Glomerular visceral epithelial cell (primary cell): ENCODE results near the gene RYR3.
"Not testable (repeated sequence)": the region's sequence is repeated elsewhere in the genome, so short reads cannot be mapped to it uniquely, and the experiment has no call there.

Experiments used
- DNase-seq: peaks from one replicate; pipeline ENCODE4 v3.0.0-alpha.2; 2016; ENCODE audit errors: extremely low spot score

RYR3 gene

DNA sequence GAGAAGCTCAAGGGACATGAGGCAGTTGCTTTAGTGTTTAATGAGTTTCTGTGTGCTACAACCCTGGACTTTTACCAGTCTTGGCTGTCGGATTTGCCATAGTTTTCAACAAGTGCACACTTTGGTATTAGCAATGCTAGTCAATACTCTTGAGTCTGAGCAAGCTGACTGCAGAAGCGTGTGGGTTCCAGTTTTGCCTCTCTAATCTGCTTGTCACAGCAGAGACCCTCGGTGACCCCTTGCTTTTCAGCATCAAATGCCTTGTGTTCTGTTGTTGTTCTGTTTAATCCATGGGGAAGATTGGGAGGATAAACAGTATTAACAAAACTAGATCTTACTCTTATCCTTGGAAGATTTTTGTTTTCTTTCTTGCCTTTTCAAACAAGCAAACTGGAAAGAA is 463.2 kb downstream of the RYR3 start:
- DNase-seq, result no peak

DNA sequence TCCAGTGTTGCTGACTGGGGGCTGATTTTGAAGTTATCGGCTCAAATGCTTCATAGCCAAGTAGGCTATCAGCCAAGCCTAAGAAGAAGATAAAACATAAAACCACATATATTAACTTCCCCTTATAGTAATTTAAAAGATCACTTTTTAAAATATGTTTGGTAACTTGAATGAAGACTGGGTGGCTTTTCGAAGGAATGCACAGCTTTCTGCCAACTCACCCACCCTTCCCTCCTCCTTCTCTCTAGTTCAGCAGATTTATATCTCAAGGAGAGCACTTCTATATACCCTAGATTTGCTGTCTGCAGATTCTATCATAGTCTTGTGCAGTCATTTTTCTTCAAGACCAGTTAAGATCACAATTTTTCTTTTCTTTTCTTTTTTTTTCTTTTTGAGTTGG is 468.1 kb downstream of the RYR3 start:
- no peak for DNase-seq

DNA sequence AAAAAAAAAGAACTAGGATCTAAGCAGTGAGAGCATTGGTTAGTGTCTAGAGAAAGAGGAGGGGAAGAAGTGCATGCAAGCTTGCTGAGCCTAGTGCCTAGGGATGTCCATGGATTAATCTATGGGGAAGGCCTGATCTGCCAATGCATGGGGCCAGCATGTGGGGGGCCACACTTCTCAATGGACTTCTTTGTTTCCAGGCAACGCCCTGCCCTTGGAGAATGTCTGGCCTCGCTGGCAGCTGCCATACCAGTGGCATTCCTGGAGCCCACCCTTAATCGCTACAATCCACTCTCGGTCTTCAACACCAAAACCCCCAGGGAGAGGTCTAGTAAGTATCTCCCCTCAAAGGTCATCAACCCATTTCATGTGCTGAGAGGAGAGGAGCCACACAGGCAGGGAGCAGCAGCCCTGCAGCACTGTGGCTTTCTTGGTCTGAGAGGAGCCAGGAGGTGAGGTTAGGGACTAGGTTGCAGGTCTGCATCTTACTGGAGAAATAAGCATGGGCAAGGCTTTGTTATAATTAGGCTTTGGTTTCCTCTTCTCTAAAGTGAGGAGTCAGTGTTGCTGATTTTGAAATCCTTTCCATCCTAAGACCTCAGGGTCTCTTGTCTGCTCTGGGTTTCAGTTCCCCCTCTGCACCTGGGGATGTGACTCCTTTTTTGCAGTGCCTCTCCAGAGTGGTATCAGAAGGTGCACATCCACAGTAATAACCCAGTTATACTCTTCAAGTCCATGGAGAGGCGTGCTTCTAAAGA is 469.4 kb downstream of the RYR3 start:
- DNase-seq, result no peak

DNA sequence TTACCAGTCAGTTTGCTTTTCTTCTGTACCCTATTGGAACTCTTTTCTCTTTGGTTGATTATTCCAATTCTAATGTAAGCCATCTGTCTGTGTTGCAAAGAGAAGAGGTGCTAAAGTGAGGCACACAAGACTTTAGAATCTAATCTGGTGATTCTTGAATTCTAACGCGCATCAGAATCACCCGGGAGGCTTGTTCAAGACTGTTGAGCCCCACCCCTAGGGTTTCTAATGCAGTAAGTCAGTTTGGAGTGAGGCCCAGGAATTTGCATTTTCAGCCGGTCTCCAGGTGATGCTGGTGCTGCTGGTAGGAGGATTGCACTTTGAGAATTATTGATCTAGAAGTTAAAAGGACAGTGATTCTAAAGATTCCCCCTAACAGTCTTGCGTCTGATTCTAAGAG is 472.2 kb downstream of the RYR3 start:
- DNase-seq, result no peak

DNA sequence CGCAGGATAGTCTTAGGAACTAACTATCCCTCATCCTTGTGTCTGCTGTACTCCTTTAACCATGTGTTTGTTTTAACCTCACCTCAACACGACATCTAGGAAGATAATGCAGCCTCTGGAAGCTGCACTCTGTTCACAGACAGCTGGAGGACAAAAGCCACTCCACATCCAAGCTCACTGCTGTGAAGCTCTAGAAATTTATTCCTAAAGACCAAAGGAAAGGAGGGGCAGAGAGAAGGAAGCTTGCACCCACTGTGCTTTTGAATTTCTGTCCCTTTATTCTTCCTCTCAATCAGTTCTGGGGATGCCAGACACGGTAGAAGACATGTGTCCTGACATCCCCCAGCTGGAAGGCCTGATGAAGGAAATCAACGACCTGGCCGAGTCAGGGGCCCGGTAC is 474.6 kb downstream of the RYR3 start:
- DNase-seq, result no peak

DNA sequence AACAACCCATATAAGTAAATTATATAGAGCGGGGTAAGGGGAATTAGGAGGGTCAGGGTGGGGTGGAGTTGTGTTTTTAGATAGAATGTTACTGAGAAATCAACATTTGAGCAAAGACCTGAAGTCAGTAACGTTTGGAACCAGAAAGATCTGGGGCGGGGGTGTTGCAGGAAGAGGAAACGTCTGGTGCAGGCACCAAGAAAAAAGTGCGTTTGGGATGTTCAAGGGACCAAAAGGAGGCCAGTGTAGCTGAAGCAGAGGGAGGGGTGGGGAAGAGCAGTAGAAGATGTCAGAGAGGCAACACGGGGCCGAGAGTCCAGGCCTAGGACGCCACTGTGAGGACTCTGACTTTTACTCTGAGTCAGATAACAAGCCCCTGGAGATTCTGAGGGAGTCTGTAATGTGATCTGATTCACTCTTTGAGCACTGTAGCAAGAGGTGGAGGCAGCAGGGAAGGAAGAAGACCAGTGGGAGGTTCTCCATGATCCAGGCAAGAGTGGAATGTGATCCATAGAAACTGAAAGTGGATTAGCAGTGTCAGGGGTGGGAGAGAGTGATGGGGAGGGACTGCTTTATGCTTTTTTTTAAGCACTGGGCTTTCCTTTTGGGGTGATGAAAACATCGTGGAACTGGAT is 478.3 kb downstream of the RYR3 start:
- DNase-seq, result no peak

DNA sequence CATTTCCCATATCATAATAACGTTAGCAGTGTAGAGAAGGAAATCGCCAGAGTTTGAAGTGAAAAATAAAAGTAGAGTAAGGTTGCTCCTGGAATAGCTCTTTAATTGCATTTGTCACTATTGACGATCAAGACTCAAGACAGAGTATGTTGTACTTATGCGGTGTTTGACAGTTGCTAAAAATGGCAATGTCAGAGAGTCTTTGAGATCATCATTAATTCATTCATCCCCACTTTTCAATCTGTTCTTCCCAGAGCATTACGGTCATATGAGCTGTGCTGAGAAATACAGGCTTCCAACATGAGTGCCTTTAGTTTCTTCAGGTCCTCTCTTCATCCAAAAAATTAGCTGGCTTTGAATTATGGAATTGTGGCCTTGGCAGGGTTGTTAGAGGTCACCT is 483.7 kb downstream of the RYR3 start:
- DNase-seq, result no peak

DNA sequence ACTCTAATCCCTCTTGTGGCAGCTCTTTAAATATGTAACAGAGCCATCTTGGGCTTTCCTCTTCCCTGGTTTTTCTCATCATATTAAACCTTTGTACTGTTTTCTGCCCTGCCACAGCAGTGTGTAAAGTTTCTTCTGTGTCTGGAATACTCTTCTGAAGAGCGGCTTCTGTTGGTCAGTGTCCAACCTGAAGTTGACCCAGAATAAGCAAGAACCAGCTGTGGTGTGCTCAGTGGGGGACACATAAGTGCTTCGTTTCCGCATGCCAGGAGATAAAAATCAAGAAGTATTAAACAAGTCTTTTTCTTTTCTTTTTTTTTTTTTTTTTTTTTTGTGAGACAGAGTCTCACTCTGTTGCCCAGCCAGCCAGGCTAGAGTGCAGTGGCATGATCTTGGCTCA is 484.3 kb downstream of the RYR3 start:
- no peak for DNase-seq

DNA sequence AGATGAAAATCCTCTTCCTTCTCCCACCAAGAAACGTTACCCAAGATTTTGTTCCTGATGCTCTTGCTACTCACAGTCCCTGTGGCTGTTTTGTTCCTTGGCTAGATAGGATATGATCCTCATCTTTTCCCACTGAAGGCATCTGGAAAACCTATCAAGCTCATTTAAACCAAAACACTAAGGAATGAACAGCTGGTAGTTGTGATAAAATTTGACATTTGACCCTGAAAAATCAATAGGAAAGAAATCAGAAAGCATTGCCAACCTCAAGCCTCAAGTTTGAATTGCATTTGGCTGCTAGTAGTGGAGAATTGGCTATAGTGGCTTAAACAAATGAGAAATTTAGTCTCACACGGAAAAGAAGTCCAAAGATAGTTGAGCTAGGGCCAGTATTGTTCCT is 486.9 kb downstream of the RYR3 start:
- DNase-seq, result no peak

DNA sequence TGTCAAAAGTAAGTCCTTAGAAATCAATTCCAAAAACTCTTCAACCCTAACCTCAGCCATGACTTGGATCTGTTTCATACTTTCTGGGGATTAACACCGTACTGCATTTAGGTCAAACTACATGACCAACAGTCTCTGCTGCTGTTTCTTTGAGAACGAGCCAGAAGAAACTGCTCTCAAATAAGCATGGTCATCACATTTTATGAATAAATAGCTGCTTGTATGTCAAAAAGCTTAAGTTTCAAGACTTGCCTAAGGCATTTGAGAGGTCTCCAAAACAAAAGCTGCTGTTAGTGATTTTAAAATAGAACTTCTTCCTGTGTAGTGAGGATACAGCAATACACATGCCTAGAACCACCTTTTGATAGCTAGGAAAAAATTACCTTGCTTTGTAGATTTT is 491.2 kb downstream of the RYR3 start:
- no peak for DNase-seq

DNA sequence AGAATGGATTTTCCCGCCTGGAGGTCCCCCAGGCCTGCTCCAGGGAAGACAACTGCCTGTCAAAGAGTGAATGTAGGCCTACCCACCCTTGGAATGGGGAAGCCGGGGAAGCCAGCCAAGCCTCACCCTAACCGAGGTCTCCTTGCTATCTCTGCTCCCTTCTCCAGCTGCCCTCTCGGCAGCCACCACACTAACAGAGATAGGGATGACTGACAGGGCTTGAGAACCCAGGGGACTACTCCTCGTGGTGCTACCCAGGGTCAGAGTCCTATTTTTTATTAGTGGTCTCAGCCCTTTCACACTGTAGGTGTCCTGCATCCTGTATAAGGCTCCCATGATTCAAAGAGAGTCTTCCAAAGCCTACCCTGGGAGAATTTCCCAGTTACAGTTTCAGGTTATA is 496.9 kb downstream of the RYR3 start:
- DNase-seq, result no peak

DNA sequence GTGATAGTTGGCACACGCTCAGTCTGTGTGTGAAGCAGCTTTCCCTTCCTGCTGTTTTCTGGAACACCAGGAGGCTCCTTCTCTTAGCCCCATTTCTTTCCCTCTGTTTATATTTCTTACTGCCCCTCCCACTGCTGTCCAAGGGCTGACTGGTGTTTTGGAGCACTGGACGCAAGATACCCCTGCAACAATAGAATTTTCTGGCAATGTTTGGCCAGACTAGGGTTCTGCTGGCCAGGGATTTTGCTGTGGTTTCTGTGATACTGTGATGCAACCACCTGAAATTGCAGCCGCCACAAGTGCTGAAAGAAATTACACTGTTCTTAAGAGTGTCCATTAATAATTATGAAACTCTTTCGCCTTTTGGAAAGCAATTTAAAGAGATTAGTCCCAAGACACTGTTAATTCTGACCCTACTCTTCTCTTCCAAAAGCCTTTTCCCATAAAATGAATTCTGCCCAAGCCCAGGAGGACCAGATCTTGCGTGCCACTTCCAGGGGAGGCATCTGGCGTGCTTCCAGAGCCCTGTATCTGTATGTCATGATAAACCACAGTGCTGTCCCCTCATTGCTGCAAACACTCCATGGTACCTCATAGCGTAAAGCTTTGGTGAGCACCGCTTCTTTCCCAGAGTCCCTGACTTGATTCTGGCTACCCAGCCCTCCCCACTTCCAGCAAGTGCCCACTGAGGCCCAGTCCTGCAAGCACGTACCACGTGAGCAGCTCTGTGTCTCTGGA is 498.1 kb downstream of the RYR3 start:
- DNase-seq, result no peak

DNA sequence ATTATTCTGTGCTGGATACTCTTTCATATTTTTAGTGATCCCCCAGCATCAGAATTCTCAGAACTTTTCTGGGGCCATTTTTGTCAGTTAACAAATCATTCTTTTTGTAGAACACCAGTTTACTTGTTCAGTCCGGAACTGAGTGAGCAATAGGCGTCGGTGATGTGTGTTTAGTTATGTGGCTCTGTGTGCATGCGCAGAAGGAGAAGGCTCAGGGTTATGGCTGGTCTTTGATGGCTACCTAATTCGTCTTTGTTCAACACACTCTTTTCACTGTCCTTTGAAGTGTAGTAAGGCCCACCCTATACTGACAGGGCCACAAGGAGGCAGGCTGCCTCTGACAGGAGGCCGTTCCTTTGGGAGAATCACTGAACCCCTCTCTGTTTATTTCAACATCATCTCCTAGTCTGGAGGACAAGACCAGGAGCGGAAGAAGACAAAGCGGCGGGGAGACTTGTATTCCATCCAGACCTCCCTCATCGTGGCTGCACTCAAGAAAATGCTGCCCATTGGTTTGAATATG is 499.4 kb downstream of the RYR3 start:
- DNase-seq, result no peak

DNA sequence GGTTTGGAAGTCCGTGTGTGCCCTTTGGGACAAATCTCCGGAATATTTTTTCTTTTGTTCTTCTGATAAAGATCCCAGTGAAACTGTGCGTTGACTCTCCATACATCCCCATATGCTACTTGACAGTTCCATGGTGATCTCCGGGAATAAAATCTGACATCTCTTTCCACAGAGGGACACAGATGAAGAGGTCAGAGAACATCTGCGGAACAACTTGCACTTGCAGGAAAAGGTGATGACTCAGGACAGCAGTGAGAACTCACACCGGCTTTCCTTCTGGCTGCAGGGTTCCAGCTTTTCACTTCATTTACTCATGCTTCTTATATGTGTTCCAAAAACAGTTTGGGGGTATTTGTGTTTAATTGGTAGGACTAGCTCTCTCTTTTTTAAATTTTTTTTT is 500.0 kb downstream of the RYR3 start:
- DNase-seq, result no peak

DNA sequence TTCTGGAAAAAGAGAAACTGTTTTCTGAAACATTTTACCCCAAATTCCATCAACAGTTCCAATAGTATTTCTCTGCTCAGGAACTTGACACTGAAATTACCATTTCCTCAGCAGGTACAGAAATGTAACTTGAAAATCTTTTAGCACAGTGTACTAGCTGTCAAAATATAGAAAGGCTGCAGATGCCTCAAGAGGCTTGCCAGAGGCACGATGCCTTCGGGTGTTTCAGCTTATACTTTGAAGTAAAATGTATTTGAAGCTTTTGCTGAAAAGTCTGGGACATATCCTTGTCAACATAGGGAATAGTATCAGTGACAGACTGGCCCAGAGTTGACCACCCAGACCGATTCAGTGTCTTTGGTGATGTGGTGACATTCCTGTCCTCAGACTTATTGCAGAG is 503.1 kb downstream of the RYR3 start:
- DNase-seq, result no peak

DNA sequence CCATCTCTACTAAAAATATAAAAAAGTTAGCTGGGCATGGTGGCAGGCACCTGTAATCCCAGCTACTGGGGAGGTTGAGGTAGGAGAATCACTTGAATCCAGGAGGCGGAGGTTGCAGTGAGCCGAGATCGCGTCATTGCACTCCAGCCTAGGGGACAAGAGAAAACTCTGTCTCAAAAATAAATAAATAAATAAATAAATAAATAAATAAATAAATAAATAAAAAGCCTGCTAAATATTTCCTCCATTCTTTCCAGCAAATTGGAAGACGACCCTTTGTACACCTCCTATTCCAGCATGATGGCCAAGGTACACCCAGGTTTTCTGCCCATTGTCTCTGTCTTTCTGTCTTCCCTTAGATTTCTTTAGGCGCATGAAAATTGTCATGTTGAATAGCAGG is 508.7 kb downstream of the RYR3 start:
- DNase-seq, result not testable (repeated sequence)

DNA sequence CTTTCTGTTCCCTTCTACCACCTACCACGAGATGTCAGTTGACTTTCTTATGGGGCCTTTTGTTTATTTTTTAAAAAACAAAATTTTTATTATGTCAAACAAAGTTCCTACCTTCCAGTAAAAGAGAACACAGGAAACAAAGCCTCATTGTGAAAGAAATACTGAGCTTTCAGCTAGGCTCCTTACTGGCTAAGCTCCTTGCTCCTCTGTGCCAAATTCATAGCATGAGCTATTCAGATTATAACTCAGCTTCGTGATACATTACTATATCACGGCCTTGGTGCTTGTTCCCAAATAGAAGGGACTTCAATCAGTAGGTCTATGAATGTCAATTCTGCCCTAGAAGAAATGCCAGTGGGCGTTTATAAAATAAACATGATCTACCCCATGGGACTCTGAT is 511.7 kb downstream of the RYR3 start:
- no peak for DNase-seq

DNA sequence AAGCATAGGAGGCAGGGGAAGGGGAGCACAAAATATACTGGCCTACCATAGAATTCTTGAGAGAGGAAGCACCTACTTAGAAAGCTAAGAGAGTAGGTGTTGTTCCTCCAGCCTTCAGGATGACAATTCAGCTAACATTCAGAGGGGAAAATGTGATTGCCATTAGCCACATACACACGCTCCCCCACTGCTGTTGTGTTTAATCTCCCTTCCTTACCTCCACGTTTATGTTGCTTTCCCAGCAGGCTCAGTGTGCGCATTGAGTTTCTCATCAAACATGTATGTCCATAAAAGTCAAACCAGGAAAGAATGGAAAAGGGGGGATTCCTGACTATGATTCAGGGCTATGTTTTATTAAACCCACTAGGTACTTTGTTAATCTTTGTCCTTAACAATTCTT is 512.4 kb downstream of the RYR3 start:
- no peak for DNase-seq

DNA sequence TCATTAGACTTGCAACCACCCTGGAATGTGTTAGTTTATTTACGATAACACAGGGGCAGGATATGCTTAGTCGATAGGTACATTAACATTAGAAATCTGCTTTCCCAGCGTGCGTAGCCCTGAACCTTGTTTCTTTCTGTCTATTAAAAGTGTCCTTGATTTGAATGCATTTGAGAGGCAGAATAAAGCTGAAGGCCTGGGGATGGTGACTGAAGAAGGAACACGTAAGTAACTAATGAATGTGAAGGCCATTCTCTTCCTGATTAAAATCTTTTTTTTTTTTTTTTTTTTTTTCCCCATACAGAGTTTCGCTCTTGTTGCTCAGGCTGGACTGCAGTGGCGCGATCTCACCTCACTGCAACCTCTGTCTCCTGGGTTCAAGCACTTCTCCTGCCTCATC is 514.7 kb downstream of the RYR3 start:
- DNase-seq, result no peak

DNA sequence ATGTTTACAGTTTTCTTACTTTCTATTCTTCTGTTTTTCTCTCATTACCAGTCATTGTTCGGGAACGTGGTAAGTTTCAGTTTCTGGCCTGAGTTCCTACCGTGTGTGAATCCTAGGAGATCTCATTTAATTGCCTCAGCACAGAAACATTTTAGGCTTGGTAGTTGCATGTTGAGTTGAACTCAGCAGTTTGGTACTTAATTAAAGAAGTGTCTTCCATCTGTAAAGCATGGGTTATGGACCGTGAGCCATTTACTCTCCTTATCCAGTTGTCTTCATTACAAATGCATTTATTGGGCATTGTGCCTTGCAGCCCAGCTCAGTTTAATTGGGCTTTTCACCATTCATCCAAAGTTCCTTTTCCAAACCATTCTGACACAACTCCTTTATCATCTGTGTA is 515.4 kb downstream of the RYR3 start:
- no peak for DNase-seq

DNA sequence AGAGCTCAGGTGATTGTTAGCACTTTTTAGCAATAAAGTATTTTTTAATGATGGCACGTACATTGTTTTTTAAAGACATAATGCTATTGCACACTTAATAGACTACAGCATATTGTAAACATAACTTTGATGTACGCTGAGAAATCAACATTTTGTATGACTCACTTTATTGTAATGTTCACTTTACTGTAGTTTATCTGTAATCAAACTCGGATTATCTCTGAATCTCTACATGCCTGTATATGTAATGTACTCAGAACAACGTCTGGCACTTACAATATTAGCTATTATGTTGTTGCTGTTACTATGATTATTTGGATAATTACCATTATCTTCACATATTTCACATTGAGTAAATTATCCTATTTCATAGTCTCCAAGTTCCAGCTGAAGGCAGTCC is 519.6 kb downstream of the RYR3 start:
- no peak for DNase-seq

DNA sequence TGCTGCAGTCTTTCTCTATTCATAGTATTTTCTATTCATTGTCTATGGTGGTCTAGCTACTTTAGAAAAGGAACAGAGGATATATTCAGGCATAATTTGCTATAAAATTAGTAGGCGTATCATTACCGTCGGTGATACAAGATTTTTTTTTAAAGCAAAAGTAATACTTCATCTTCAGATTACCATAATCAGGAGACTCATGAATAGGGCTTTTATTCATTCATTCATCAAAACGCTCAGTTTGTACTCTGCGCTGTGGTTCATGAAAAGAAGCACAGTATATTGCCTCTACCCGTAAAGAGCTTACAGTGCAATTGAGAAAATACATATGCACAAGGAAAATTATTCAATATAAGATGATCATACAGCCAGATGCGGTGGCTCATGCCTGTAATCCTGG is 520.9 kb downstream of the RYR3 start:
- no peak for DNase-seq
